GM19438 (cell line): ENCODE measurements around the gene CD300C.
"Not testable (repeated sequence)": the region's sequence is repeated elsewhere in the genome, so short reads cannot be mapped to it uniquely, and the experiment has no call there.

ENCODE experiments used
- ATAC-seq: cut with Tn5 transposase; IDR thresholded peaks from one replicate; pipeline ENCODE4 v1.9.1; 2021; ENCODE audit warnings: low read depth; ENCODE audit not compliant: unreplicated experiment

The CD300C gene

GRCh38 chr17:74565126-74565525, 19.2 kb upstream of the CD300C start:
- ATAC-seq: no peak

DNA sequence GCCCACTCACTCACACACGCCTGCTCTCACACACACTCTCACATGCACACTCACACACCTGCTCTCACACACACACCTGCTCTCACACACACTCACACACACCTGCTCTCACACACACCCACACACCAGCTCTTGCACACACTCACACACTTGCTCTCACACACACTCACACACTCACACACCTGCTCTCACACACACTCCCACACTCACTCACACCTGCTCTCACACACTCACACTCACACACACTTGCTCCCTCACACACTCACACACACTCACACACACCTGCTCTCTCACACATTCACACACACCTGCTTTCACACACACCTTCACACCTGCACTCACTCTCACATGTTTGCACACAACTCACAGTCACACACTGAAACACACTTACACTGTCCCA, 17.4 kb upstream of the CD300C start:
- no peak for ATAC-seq

GRCh38 chr17:74561586-74561985, 15.7 kb upstream of the CD300C start:
- ATAC-seq: no peak

DNA sequence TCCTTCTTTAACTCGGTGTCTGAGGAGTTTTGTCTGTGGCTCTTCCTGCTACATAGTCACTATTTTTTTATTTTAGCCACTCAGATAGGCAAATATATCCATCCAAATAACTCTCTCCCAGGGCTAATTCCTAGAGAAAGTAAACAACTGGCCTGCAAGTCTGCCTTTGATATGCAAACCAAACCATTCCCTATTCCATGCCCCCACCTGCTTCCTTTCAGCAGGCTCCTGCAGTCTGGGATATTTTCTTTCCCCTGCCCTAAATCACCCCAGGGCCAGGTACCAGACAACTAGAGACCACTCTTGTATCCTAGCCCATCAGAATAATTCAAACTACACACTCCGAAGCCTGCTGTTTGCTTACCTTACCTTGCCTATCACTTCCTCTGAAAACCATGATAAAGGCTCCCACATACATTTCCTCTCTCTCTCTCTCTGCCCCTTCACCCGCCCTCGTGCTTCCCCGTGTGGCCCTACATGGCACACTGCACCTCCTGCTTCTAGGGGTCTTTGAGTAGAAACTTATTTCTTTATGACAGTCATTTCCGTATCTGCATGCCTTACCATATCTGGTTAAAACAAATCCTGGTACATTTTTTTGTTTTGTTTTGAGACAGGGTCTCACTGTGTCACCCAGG, 13.1 kb upstream of the CD300C start:
- no peak for ATAC-seq

DNA sequence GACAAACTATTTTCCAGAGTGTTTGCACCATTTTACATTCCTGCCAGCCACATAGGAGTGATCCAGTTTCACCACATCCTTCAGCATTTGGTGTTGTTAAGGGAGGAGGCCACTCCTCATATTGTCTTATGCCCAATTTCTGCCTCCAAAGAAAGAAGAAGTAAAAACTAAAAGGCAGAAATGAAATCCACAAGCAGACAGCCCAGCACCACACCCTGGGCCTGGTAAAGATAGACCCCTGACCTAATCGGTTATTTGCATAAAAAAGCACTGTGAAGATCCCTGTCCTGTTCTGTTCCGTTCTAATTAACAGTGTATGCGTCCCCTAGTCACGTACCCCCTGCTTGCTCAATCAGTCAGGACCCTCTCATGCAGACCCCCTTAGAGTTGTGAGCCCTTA, 12.5 kb upstream of the CD300C start:
- ATAC-seq: not testable (repeated sequence)

GRCh38 chr17:74555427-74555940, 9.6 kb upstream of the CD300C start:
- ATAC-seq: no peak

GRCh38 chr17:74554909-74555308, 9.0 kb upstream of the CD300C start:
- no peak for ATAC-seq

DNA sequence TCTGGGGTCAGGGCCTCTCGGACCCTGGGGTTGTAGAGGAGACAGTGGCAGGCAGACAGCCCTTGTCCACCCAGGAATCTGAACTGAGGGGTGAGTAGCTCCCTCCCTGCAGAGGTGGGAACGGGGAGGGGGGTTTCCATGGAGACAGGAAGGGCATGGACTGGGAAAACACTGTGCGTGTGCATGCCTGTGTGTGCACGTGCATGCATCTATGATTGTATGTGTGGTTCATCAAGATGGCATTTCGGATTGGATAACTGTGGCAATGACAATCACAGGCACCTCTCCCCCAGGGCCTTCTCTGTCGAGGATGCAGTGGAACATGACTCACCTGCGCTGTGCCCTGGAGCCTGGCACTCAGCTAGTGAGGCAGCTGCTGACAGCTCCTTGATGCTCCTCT, 6.1 kb upstream of the CD300C start:
- no peak for ATAC-seq

- no peak for ATAC-seq
These were observed 4.7 kb upstream of the CD300C start for GRCh38 chr17:74550602-74551001.

DNA sequence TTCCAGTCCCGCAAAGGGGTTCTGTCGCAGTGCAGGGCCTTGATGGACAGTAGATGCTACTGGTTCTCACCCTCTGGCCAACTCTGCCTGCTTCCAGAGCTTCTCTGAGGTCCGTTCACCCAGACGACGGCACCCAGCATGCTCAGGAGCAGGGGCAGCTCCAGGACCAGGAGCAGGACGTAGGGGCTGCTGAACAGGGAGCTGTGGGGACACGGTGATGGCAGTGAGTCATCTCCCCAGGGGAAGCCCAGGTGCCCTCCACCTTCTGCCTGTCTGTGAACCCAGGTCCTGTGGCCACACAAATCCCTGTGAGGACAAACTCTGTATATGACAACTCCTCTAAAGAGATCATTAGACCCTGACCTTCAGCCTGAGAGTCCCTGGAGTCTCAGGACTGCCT, 3.4 kb upstream of the CD300C start:
- ATAC-seq: no peak

DNA sequence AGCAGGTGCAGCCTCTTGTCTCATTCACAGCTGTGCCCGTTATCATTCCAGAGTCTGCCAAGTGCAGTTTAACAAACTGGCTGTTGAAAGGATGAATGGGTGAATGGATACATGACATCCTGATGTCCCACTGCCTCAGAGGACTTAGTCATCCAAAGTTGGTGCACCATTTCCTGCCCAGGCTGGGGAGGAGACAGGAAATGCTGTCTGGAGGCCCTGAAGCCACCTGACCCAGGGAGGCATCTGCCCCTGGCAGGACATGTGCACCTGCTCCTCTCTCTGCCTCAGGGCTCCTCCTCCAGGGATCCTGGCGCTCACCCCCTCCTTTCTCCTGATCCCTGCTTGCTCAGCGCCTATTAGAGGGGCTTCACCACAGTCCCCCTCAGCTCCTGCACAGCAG, 1.8 kb upstream of the CD300C start:
- no peak for ATAC-seq

DNA sequence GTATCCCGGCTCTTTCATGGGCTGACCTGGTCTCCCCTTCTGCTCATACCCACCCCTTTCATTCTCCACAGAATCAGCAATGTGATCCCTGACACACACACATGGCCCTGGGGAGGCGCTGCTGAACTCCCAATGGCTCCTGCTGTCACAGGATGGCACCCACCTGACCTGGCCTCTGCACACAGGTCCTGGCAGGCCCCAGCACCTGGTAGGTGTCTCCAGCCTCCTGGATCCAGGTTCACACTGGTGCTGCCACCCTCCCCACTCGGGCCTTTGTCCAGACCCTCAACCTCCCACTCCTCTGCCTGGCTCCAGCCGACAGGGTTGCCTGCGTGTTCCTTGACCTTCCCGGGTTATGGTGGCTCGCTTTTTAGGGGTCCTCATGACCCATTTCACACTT, 1.3 kb upstream of the CD300C start:
- ATAC-seq: no peak

DNA sequence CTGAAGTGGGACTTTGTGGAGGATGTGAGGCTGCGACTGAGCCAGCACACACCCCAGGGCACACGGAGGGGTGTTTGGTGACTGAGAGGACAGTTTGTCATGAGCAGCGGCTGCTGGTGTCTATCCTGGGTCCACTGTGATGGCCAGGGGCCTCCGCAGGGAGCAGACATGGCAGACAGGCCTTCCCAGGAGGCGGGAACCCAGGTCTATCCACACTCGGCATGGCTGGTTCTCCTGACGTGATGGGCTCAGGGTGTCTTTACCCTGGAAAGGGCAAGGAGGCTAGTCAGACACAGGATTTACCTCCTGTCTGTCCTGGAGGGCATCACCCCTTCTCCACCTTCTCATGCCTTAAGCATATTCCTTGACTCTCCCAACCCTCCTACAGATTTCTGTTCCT, 671 bp upstream of the CD300C start:
- no peak for ATAC-seq

GRCh38 chr17:74544991-74545842, 698 bp downstream of the CD300C start:
- no peak for ATAC-seq

DNA sequence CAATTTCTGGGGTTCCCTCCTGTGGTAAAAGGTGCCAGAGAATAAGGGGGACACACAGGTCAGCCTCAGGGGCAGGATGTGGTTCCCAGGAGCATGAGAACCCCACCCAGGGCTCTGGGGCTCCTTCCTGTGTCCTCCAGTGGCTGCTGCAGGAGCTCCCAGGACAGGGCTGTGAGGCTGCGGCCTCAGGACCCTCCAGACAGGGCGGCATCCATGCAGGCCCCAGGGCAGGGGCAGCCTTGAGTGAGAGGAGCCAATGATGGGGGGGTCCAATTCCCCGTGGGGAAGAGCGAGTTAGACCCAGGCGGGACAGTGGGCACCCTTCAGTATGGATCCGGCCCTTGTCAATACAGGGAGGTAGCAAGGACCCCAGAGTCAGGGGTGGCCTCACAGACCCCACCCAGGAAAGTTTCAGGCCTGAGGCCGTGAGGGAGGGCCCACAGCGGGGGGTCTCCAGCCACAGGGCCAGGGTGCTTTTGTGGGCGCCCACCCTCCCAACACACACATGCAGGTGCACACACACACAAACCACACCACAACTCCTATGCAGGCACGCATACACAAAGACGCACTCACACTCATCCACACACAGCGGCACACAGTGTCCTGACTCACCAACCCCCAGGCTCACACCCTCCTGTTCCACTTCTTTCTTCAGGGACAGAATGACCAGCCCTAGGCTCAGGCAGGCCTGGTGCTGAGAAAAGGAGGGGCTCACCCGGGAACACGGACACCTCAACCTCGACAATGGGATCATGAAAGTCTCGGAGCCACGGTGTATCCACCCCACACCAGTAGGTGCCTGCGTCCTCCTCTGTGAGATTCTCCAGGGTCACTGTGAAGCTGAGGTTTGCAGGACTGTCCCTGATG, 1.8 kb downstream of the CD300C start:
- ATAC-seq: no peak

DNA sequence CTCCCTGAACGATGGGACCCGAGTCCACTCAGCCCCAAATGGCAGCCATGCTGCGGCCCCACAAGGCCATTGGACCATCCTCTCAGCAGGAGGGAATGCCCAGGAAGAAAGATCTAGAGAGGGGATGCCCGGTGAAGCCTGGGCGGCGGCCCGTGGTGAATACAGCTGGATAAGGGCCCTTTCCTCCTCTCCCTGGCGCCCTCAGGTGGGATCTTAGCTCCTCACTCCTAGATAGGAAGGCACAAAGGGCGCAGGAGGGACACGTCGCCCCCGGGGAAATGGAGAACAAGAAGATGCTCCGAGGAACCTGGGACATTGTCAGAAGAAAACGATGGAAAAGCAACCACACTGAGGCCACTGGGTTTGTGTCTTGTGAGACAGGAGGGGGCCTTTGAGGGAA, 2.5 kb downstream of the CD300C start:
- ATAC-seq: no peak

GRCh38 chr17:74542727-74543383, 3.1 kb downstream of the CD300C start:
- ATAC-seq: no peak

GRCh38 chr17:74542166-74542565, 3.7 kb downstream of the CD300C start:
- no peak for ATAC-seq

- ATAC-seq: no peak
These were observed 4.5 kb downstream of the CD300C start for GRCh38 chr17:74541176-74542111.
